ENCODE measurements around the gene DENND2D.

Gene DENND2D

DNA sequence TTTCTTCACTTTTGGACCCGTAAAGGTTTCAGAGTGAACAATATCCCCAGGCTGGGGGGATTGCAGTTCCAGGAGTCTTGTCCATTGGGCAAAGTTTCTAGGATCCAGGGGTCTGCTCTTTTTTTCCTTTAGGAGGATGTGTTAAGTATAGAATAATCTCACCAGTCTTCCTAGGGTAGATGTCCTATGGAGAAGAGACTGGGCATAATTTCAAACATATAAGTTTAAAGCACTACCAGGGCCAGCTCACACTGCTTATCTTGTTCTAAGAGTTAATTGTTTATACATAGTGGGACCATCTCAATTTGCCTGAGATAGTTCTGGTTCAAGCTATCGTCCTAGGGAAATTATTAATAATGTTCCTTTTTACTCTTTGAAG, 28.3 kb upstream of the DENND2D start:
- H3K9ac ChIP-seq (ENCODE audit: low read length) = no peak overlapping the region
- H2AFZ ChIP-seq (ENCODE audit: low read depth, low read length) = no peak overlapping the region
- H4K20me1 ChIP-seq (ENCODE audit: insufficient read depth, low read length) = no peaks in the 10 kb centered on the region
- no peak overlapping the region for H3K27ac ChIP-seq (ENCODE audit: low read length)
- no peaks in the 10 kb centered on the region for H3K9me3 ChIP-seq (ENCODE audit: insufficient read depth, low read length)
- no peaks in the 10 kb centered on the region for H3K79me2 ChIP-seq (ENCODE audit: low read length)
- H3K4me1 ChIP-seq (ENCODE audit: low read length) = peaks cover 5% of the 10 kb centered on the region; the same call in 1 of the 2 replicates
- no peak overlapping the region for H3K4me3 ChIP-seq (ENCODE audit: low read length)
- H3K27me3 ChIP-seq (ENCODE audit: low read depth, low read length) = no peaks in the 10 kb centered on the region; the same call in 1 of the 2 replicates
- no peak for TF ChIP-seq EZH2phosphoT487 (IDR thresholded peaks at IDR 0.05; ENCODE audit: low read depth)
- TF ChIP-seq, protein P1, sequence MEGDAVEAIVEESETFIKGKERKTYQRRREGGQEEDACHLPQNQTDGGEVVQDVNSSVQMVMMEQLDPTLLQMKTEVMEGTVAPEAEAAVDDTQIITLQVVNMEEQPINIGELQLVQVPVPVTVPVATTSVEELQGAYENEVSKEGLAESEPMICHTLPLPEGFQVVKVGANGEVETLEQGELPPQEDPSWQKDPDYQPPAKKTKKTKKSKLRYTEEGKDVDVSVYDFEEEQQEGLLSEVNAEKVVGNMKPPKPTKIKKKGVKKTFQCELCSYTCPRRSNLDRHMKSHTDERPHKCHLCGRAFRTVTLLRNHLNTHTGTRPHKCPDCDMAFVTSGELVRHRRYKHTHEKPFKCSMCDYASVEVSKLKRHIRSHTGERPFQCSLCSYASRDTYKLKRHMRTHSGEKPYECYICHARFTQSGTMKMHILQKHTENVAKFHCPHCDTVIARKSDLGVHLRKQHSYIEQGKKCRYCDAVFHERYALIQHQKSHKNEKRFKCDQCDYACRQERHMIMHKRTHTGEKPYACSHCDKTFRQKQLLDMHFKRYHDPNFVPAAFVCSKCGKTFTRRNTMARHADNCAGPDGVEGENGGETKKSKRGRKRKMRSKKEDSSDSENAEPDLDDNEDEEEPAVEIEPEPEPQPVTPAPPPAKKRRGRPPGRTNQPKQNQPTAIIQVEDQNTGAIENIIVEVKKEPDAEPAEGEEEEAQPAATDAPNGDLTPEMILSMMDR (IDR thresholded peaks at IDR 0.05; ENCODE audit: low read depth, low read length) = no peak
- no peaks in the 10 kb centered on the region for H3K36me3 ChIP-seq (replicated peaks; ENCODE audit: low read depth, low read length)
- no peak overlapping the region for H3K4me2 ChIP-seq (ENCODE audit: low read length)

DNA sequence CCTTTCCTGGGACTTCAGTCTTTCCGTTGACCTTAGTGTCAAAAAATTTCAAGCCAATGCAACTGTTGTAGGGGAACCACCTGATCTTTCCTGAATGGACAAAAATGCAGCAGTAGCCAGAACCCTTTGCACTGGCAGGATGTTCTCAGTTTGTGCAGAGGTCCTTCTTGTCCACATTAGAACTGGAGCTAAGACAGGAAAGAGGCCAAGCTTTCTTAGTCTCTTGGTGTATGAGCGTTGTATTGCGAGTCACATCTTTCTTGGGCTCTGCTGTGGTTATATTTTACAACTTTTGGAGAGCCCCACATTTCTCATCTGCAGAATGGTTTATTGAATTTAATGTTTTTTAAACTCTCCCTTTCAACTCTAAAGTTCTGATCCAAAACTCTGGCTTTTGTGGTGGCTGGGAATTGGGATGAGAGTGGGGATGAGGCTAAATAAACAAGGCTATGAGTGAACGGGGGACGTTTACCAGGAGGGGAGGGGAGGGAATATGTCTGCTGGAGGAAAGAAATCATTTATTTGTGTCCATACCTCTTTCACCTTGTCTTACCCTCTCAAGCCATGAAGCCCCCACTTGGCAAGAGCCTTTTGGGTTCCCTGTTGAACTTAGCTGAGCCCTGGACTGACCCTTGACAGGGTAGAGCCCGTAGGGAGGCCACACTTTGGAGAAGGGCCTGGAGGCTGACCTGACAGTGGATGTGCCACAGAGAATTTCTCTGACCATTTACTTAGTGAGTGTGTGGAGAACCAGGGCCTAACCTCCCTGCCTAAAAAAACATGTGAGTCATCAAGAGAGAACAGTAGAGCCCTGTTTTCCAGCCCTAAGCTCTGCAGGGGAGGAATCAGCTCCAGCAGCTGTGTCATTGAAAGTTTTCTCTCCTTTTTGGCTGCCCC, 27.7 kb upstream of the DENND2D start:
- Histone ChIP-seq H2AFZ (ENCODE audit: low read depth, low read length) (no peak overlapping the region), H3K9ac (ENCODE audit: low read length) (no peak overlapping the region), H3K4me2 (ENCODE audit: low read length) (no peak overlapping the region), H3K4me1 (ENCODE audit: low read length) (peaks cover 8% of the 10 kb centered on the region; the same call in 1 of the 2 replicates), H3K27me3 (ENCODE audit: low read depth, low read length) (no peaks in the 10 kb centered on the region; the same call in 1 of the 2 replicates), H3K36me3 (replicated peaks; ENCODE audit: low read depth, low read length) (no peaks in the 10 kb centered on the region), H3K9me3 (ENCODE audit: insufficient read depth, low read length) (no peaks in the 10 kb centered on the region), H3K27ac (ENCODE audit: low read length) (no peak overlapping the region), H4K20me1 (ENCODE audit: insufficient read depth, low read length) (no peaks in the 10 kb centered on the region), H3K79me2 (ENCODE audit: low read length) (no peaks in the 10 kb centered on the region), H3K4me3 (ENCODE audit: low read length) (no peak overlapping the region)
- no peak for TF ChIP-seq EZH2phosphoT487 (IDR thresholded peaks at IDR 0.05; ENCODE audit: low read depth)
- TF ChIP-seq, protein P1 (IDR thresholded peaks at IDR 0.05; ENCODE audit: low read depth, low read length) = no peak

DNA sequence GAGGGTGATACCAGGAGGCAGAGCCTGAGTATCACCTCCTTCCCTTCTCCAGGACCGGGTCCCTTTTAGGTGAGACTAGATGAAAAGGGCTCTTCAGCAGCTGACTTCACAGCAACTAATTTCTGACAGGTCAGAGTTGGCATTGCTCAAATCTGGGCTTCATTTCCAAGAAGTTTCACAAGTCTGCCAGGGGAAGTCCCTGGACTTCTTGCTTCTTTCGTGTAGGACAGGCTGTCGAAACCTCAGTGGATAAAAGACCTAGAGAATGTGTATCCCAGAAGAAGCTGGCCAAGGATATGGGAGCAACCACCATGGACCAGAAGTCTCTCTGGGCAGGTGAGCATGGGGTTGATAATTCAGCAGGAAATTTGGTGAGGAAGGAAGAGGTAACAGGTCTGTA, 27.0 kb upstream of the DENND2D start, which contains the start of gene CHI3L2:
TSS of gene CHI3L2 (plus strand) at position 280 of the 400 bp plus-strand sequence. CDS start at position 297, 17 bp downstream.
- no peaks in the 10 kb centered on the region; the same call in 1 of the 2 replicates for H3K27me3 ChIP-seq (ENCODE audit: low read depth, low read length)
- TF ChIP-seq, protein P1 (IDR thresholded peaks at IDR 0.05; ENCODE audit: low read depth, low read length) = no peak
- no peak for TF ChIP-seq EZH2phosphoT487 (IDR thresholded peaks at IDR 0.05; ENCODE audit: low read depth)
- H3K4me1 ChIP-seq (ENCODE audit: low read length) = peaks cover 14% of the 10 kb centered on the region
- H4K20me1 ChIP-seq (ENCODE audit: insufficient read depth, low read length) = no peaks in the 10 kb centered on the region
- no peak within 1 kb of the TSS for H3K27ac ChIP-seq (ENCODE audit: low read length)
- no peak within 1 kb of the TSS for H2AFZ ChIP-seq (ENCODE audit: low read depth, low read length)
- H3K79me2 ChIP-seq (ENCODE audit: low read length) = no peaks in the 10 kb centered on the region
- H3K9me3 ChIP-seq (ENCODE audit: insufficient read depth, low read length) = no peaks in the 10 kb centered on the region
- H3K9ac ChIP-seq (ENCODE audit: low read length) = no peak within 1 kb of the TSS
- no peak within 1 kb of the TSS for H3K4me2 ChIP-seq (ENCODE audit: low read length)
- no peaks in the 10 kb centered on the region for H3K36me3 ChIP-seq (replicated peaks; ENCODE audit: low read depth, low read length)
- H3K4me3 ChIP-seq (ENCODE audit: low read length) = no peak within 1 kb of the TSS

DNA sequence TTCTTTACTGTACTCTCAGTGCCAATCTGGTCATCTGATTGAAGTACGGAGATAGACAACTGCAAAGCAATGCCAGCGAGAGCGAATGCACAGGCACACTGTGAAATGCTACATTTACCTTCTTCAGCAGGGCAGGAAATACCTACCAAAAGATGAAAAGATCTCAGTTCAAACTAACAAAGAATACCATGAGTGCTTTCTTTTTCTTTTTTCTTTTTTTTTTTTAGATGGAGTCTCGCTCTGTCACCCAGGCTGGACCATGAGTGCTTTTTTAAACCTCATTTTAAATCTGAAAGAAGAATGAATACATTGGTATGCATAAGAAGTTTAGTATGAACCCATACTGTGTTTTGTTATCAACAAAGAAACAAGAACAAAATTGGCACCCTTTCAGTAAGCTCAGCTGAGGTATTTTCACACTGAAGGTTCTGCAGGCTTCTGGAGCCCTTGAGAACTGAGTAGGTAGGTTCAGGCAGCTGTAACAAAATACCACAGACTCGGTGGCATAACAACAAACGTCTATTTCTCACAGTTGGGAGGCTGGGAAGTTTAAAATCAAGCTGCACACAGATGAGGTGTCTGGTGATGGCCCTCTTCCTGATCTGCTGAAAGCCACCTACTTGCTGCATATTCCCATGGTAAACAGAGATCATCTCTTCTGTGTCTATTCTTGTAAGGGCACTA, 25.4 kb upstream of the DENND2D start:
- peaks cover 28% of the 10 kb centered on the region for H3K4me1 ChIP-seq (ENCODE audit: low read length)
- H3K9ac ChIP-seq (ENCODE audit: low read length) = no peak overlapping the region
- no peaks in the 10 kb centered on the region; the same call in 1 of the 2 replicates for H3K27me3 ChIP-seq (ENCODE audit: low read depth, low read length)
- H3K4me2 ChIP-seq (ENCODE audit: low read length) = no peak overlapping the region
- no peak overlapping the region for H2AFZ ChIP-seq (ENCODE audit: low read depth, low read length)
- TF ChIP-seq, protein P1 (IDR thresholded peaks at IDR 0.05; ENCODE audit: low read depth, low read length) = no peak
- no peak for TF ChIP-seq EZH2phosphoT487 (IDR thresholded peaks at IDR 0.05; ENCODE audit: low read depth)
- no peaks in the 10 kb centered on the region for H3K36me3 ChIP-seq (replicated peaks; ENCODE audit: low read depth, low read length)
- H3K27ac ChIP-seq (ENCODE audit: low read length) = no peak overlapping the region
- H3K4me3 ChIP-seq (ENCODE audit: low read length) = no peak overlapping the region
- no peaks in the 10 kb centered on the region for H4K20me1 ChIP-seq (ENCODE audit: insufficient read depth, low read length)
- H3K9me3 ChIP-seq (ENCODE audit: insufficient read depth, low read length) = no peaks in the 10 kb centered on the region; the same call in 1 of the 2 replicates
- H3K79me2 ChIP-seq (ENCODE audit: low read length) = no peaks in the 10 kb centered on the region

Measured in OCI-LY3 (cell line).